ENCODE measurements around the gene LRCH3. TPM values are rescaled to one million over a fixed set of nuclear protein-coding genes. Genes with fewer than 3 reads are reported as not detected.
A peak's percentile ranks its signal among the peaks of the same experiment; 100 is the strongest.

The LRCH3 gene
- total RNA-seq (2021; fragmentation: NEBNext Ultra II Directional; extraction: Animal tissue kit (Norgen Biotek cat#: 25700)) = 10 to 100 TPM; 39.4 to 44.7 (median 41.0) TPM
- long read RNA-seq, partial matches to known transcripts = 5 of 16 reads
- long read RNA-seq, other reads (novel, unspliced or antisense) = 9 of 16 reads

DNA sequence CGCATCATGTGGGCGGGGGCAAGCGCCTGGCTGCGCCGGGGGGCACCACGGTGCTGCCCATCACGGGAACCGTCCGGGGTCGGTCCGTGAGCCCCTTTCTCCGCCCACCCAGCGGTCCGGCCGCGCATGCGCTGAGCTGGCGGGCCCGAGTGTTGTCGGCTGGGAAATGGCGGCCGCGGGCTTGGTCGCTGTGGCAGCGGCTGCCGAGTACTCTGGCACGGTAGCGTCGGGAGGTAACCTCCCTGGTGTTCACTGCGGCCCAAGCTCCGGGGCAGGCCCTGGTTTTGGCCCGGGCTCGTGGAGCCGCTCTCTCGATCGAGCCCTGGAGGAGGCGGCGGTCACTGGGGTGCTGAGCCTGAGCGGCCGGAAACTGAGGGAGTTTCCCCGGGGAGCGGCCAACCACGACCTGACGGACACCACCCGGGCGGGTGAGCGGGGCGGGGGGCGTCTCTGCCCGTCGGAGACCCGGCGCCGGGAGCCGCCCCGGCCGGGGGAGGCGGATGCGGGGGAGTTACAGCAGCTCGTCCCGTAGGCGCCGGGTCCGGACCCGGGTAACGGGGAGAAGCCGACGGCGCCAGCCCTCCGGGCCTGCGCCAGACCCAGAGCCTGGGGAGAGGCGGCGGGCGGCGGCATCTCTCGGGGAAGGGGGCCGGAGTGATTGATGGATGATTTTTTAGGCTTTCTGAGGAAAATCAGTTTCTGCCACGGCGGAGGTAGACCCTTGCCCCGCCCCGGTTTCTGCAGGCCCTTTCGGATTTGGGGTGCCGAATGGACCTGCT lies at the start of gene LRCH3:
Gene LRCH3 (plus strand): TSS at position 142 of the 779 bp plus-strand sequence. CDS start 25 bp downstream, at position 167.
- peaks cover 47% of the 10 kb centered on the region for H3K4me1 Mint-ChIP-seq (ENCODE audit: low read depth)
- peak; percentile 66 for DNase-seq
- H3K9me3 Mint-ChIP-seq = no peaks in the 10 kb centered on the region
- TF ChIP-seq, protein P1, sequence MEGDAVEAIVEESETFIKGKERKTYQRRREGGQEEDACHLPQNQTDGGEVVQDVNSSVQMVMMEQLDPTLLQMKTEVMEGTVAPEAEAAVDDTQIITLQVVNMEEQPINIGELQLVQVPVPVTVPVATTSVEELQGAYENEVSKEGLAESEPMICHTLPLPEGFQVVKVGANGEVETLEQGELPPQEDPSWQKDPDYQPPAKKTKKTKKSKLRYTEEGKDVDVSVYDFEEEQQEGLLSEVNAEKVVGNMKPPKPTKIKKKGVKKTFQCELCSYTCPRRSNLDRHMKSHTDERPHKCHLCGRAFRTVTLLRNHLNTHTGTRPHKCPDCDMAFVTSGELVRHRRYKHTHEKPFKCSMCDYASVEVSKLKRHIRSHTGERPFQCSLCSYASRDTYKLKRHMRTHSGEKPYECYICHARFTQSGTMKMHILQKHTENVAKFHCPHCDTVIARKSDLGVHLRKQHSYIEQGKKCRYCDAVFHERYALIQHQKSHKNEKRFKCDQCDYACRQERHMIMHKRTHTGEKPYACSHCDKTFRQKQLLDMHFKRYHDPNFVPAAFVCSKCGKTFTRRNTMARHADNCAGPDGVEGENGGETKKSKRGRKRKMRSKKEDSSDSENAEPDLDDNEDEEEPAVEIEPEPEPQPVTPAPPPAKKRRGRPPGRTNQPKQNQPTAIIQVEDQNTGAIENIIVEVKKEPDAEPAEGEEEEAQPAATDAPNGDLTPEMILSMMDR (IDR thresholded peaks at IDR 0.05) = no peak
- H3K27ac Mint-ChIP-seq = peak within 1 kb of the TSS; percentile 95
- H3K36me3 Mint-ChIP-seq (ENCODE audit: low read depth) = no peaks in the 10 kb centered on the region
- H3K27me3 Mint-ChIP-seq (ENCODE audit: insufficient read depth) = peaks cover 5% of the 10 kb centered on the region
- H3K4me3 Mint-ChIP-seq = peak within 1 kb of the TSS; percentile 98

DNA sequence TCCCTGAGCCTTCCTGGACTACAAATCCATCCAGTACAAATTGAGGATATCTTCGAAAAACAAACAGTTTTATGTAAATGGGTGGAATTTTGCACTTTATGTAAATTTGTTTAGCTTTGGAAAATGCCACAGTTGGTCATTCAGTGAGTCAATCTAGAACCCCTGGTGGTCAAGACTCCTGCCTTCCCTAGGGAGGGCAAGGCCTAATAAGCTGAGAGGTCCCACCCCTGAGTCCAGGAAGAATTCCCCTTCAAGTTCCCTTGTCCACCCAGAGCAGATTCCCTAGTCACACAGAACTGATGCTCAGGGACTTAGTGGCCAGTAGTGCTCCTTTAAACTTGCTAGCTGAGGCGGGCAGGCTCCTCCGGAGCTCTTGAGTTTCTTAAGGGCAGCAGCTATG lies 48.3 kb upstream of the LRCH3 start:
- Mint-ChIP-seq H3K9me3 (no peaks in the 10 kb centered on the region), H3K4me3 (no peak overlapping the region), H3K36me3 (ENCODE audit: low read depth) (no peaks in the 10 kb centered on the region), H3K4me1 (ENCODE audit: low read depth) (peaks cover 15% of the 10 kb centered on the region), H3K27me3 (ENCODE audit: insufficient read depth) (no peaks in the 10 kb centered on the region), H3K27ac (no peak overlapping the region)
- DNase-seq = no peak
- TF ChIP-seq, protein P1 (IDR thresholded peaks at IDR 0.05) = no peak

DNA sequence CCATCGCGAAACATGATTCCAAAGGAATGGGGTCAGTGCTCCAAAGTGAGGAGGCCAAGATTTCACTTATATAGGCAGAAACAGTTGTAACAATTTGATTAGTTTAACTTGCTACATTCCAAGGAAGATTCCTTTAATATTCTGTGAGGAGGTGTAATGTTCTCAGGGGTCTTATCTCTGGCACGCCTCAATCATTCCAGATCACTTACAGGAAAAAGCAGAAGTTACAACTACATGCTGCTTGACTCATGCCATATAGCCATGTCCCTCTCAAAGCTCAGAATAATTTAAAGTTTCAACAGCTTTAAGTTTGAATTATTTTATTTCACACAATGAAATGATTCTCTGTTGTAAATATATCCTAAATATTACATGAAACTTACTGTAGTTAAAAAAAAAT lies 44.8 kb upstream of the LRCH3 start:
- Mint-ChIP-seq H3K36me3 (ENCODE audit: low read depth) (no peaks in the 10 kb centered on the region), H3K4me3 (no peak overlapping the region)

DNA sequence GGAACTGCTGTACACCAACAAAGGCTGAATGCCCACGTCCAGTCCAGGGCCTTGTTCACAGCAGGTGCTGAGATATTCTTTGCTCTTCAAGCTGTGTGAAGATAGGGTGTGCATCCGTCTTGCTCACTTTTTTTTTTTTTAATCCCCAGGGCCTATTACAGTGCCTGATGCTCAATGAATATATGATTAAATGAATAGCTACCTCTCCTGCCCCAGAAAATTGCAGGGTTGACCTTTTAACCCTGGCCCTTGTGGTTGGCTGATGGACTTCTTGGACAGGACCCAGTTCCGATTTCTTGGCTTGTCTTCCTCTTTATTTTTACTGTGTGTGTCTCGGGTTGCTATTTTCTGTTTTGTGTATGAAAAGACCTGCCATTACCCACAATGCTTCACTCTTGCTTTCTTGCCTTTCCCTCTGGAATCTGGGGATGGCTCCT lies 44.2 kb upstream of the LRCH3 start:
- no peak overlapping the region for H3K4me3 Mint-ChIP-seq
- H3K4me1 Mint-ChIP-seq (ENCODE audit: low read depth) = peaks cover 26% of the 10 kb centered on the region
- peaks cover 2% of the 10 kb centered on the region; the same call in 1 of the 2 replicates for H3K27me3 Mint-ChIP-seq (ENCODE audit: insufficient read depth)
- TF ChIP-seq, protein P1 (IDR thresholded peaks at IDR 0.05) = no peak
- no peaks in the 10 kb centered on the region for H3K36me3 Mint-ChIP-seq (ENCODE audit: low read depth)
- no peak overlapping the region for H3K27ac Mint-ChIP-seq
- no peaks in the 10 kb centered on the region for H3K9me3 Mint-ChIP-seq
- DNase-seq = no peak

More for the DNA sequence above, 44.8 kb upstream of the LRCH3 start:
- Mint-ChIP-seq H3K9me3 (no peaks in the 10 kb centered on the region), H3K4me1 (ENCODE audit: low read depth) (peaks cover 23% of the 10 kb centered on the region), H3K27ac (no peak overlapping the region), H3K27me3 (ENCODE audit: insufficient read depth) (peaks cover 2% of the 10 kb centered on the region; the same call in 1 of the 2 replicates)
- DNase-seq = no peak
- TF ChIP-seq, protein P1 (IDR thresholded peaks at IDR 0.05) = no peak

DNA sequence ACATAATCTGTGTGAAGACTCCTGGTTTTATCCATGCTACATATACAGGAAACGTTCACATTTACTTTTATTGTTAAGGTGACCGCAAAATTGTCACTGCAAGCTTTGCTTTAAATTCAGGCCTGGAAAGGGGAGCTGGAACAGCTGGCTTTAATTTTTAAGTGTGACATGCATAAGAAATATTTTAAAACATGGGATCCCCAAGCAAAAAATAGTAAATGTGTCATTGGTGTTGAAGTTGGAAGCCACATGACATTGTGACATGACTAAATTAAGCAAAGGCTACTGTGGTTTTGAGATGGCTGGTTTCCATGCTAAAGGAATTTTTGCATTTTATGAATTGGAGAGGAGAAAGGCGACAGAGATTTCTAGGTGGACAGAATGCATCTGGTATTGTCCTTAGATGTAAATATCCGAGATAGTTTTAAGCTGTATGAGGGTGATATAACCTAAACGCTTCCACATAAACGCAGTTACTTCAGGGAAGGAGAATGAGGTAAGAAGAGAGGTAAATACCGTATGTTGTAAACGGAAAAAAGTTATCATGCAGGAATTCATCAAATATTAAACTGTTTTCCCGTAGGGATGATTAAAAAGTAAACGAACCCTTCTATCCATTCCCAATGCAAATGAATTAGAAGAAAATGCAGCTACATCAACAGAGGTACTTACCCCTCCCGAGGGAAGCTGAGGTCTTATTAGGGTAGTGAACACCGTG lies 42.3 kb upstream of the LRCH3 start:
- peaks cover 40% of the 10 kb centered on the region for H3K4me1 Mint-ChIP-seq (ENCODE audit: low read depth)
- TF ChIP-seq, protein P1 (IDR thresholded peaks at IDR 0.05) = no peak
- peaks cover 3% of the 10 kb centered on the region for H3K27me3 Mint-ChIP-seq (ENCODE audit: insufficient read depth)
- peak overlapping the region; percentile 96 for H3K4me3 Mint-ChIP-seq
- H3K36me3 Mint-ChIP-seq (ENCODE audit: low read depth) = no peaks in the 10 kb centered on the region
- peak overlapping the region; percentile 82 for H3K27ac Mint-ChIP-seq
- no peaks in the 10 kb centered on the region for H3K9me3 Mint-ChIP-seq
- peak; percentile 78 for DNase-seq

All from HFFc6 (cell line).